NCI-H1436 treated with DMSO at 0.1 percent for 48 hours (cell line): Measurements from ENCODE around the gene SCRN3.
"Not testable (repeated sequence)": the region's sequence is repeated elsewhere in the genome, so short reads cannot be mapped to it uniquely, and the experiment has no call there.

ENCODE experiments used
- DNase-seq: peaks from one replicate; lab custom pipeline; 2025; lab: John Stamatoyannopoulos, UW

The SCRN3 gene

GRCh38 chr2:174410039-174410438 lies 14.5 kb downstream of the SCRN3 start:
- not testable (repeated sequence) for DNase-seq

- no peak for DNase-seq
Measured at GRCh38 chr2:174412256-174412655, 16.7 kb downstream of the SCRN3 start.

DNA sequence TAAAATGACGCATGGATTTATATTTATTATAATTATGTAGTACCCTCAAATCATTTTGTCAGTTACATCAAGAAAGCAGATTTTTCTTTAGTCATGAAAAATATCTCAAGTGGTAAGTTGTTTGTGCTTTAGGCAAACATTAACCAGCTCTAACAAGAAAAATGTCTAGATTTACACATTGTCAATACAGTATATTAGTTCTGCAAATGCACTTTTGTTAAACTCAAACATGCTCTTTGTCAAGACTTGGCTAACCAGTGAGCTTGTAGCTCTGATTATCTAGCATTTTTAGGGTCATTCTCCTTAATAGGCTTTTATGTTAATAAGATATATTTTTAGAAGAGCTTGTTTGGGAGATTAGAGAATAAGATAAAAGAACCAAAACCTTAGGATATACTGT lies 32.7 kb downstream of the SCRN3 start:
- no peak for DNase-seq

- no peak for DNase-seq
Measured at GRCh38 chr2:174430066-174430465, 34.5 kb downstream of the SCRN3 start.

DNA sequence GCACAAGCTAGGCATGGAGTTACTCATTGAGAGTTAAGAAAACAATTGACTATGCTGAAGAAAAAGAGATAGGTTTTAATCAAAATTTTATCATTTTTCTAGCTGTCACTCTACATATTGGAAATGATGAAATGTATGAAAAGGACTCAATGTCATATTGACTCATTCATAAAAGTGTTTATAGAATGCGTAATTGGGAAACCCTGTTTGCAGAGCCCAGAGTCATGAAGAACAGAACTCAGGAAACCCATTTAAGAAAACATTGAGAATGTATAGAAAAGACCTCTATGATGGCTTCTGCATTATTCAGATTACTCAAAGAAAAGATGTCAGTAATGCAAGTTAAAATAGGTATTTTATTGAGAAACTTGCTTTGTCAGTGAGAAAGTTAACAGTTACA lies 36.4 kb downstream of the SCRN3 start:
- no peak for DNase-seq

DNA sequence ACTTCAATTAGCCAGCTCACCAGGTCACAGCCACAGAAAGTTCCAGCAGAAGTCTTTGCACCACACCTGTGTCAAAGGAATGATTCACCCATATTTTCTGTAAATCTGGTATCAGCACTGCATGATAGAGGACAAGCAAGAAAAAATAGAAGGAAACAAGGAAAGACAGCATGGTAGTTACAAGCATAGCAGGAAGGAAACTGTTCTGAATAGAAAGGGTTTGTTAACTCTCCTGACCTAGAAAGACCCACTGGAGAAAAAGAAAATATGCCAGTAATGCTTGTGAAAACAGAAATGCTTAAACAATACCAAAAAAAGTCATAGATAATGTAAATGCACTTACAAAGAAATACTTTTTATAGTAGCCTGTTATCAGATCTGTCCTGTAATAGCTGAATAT lies 40.8 kb downstream of the SCRN3 start:
- no peak for DNase-seq

GRCh38 chr2:174438146-174438886 lies 42.8 kb downstream of the SCRN3 start:
- DNase-seq: no peak

DNA sequence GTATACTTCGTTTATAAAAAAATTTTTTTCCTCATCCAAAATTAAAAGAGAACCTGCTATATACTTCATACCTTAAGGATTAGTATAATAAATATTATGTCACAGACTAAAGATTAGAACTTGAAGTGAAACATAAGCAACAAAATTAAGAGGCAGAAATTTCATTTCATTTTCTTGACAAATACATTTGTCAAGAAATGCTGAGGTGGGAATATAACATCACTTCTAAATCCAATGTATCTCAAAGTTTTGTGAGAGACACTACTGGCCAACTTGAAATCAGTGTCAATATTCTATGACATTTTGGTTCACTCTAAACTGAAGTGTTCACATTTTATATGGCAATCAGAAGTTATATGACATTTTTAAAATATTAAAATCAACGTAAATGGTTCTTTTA lies 43.8 kb downstream of the SCRN3 start:
- no peak for DNase-seq

DNA sequence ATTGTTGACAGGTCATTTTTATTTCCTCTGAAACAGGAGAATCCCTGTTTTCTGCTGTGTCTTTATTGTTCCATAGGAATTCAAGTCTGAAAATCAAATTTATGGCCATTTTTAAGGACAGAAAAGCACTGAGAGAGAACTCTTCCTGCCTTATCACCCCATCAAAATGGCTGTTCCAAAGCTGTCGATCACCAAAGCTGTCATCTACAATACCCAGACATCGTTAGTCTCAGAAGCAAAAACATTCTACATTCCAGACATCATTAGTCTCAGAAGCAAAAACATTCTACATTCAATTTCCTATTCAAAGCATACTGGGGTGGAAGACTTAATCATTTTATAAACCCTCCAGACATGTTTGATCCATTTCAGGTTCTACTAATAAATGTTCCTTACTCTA lies 44.4 kb downstream of the SCRN3 start:
- DNase-seq: no peak

- DNase-seq: no peak
Measured at GRCh38 chr2:174442546-174443510, 47.3 kb downstream of the SCRN3 start.

GRCh38 chr2:174444761-174445160 lies 49.2 kb downstream of the SCRN3 start:
- DNase-seq: no peak

DNA sequence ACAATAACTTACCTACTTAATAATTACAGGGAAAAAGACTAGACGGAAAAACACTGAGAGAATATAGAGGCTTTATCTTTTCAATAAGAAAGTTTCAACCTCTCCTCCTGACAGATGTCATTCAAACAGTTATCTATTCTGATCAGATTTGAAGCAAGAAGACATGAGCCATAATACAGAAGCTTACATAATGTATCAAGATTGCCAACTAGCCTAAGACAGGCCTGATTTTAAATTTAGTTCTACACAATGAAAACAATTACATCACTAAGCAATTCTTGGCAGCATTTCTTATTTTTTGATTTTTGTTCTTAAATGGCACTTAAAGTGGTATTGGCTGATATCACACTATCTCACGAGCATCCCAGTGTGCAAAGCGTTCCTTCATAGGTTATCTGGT lies 49.7 kb downstream of the SCRN3 start:
- no peak for DNase-seq

GRCh38 chr2:174446531-174446930 lies 51.0 kb downstream of the SCRN3 start:
- no peak for DNase-seq

GRCh38 chr2:174449033-174449432 lies 53.5 kb downstream of the SCRN3 start:
- DNase-seq: no peak

- DNase-seq: no peak
Measured at GRCh38 chr2:174450021-174450816, 54.7 kb downstream of the SCRN3 start.

DNA sequence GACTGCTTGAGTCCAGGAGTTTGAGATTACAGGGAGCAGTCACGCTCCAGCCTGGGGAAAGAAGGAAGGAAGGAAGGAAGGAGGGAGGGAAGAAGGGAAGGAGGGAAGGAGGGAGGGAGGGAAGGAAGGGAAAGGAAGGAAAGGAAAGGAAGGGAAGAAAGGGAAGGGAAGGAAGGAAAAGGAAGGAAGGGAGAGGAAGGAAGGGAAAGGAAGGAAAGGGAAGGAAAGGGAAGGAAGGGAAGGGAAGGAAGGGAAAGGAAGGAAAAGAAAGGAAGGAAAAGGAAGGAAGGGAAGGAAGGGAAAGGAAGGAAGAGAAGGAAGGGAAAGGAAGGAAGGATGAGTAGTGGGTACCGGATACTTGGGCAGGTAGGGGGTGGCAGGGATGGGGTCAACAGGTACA lies 59.0 kb downstream of the SCRN3 start:
- DNase-seq: no peak

- DNase-seq: no peak
Measured at GRCh38 chr2:174461221-174461620, 65.7 kb downstream of the SCRN3 start.

- DNase-seq: no peak
Measured at GRCh38 chr2:174465327-174465726, 69.8 kb downstream of the SCRN3 start.

GRCh38 chr2:174473796-174474195 lies 78.3 kb downstream of the SCRN3 start:
- DNase-seq: no peak

DNA sequence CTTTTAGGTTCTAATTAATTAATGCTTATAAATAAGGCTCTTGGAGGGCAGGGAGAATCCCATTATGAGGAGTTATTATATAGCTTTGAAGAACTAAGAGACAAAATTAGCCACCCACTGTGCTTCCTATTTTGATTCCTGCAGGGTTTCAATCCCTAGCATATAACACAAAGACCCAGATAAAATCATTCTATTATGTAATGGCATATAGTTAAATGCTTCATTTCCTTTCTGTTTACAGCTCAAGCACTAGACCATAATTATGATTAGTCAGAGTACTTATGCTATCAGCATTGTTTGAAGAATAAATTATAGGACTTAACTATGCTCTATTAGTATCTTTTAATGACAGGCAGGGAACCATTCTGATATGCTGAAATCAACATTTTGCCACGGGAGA lies 82.2 kb downstream of the SCRN3 start:
- DNase-seq: peak; percentile 80
